CD4-positive, alpha-beta T cell (primary cell): ENCODE data around the gene ADCY2. TPM values are rescaled to one million over a fixed set of nuclear protein-coding genes. Genes with fewer than 3 reads are reported as not detected.

Source experiments
- ATAC-seq: fragments of 200-7000 bp; cut with Tn5 transposase; one replicate; pipeline ENCODE4 v1.10.0; 2022; ENCODE audit warnings: mild to moderate bottlenecking; ENCODE audit not compliant: poor library complexity
- CTCF ChIA-PET: fragments of 350-600 bp; sonication (Branson Sonifier 250); formaldehyde crosslinking; loops from one replicate; lab custom pipeline; 2021; ENCODE audit warnings: antibody characterized with exemption, inconsistent platforms; lab: Charles Lee
- POLR2A ChIA-PET: fragments of 350-600 bp; sonication (Branson Sonifier 250); formaldehyde crosslinking; loops from one replicate; lab custom pipeline; 2021; ENCODE audit warnings: antibody characterized with exemption, inconsistent platforms; lab: Charles Lee
- DNase-seq, 14 experiments: peaks; one replicate each; pipeline ENCODE4 v3.0.0-alpha.2; 2013 to 2020; ENCODE audit warnings: mixed read lengths in 2 of 14
- H3K27ac ChIP-seq, 2 donors: one replicate each; pipeline versions ENCODE4 v1.5.1 to v1.7.0; 2013; ENCODE audit warnings: low read length in 2 of 2, low read depth in 1 of 2, mild to moderate bottlenecking in 1 of 2
- H3K27me3 ChIP-seq, 2 experiments: 1 replicate in 1 of 2; 2 replicates in 1 of 2; pipeline versions ENCODE4 v1.6.1 to v1.7.0; 2013; ENCODE audit warnings: low read length in 2 of 2, control low read depth in 1 of 2, mild to moderate bottlenecking in 1 of 2, moderate library complexity in 1 of 2; ENCODE audit not compliant: insufficient read depth in 2 of 2, control insufficient read depth in 1 of 2
- H3K36me3 ChIP-seq: one replicate; pipeline ENCODE4 v1.6.1; 2013; ENCODE audit warnings: low read length, control low read depth; ENCODE audit not compliant: insufficient read depth
- H3K4me1 ChIP-seq: one replicate; pipeline ENCODE4 v1.6.1; 2013; ENCODE audit warnings: low read length, control low read depth; ENCODE audit not compliant: insufficient read depth
- H3K4me3 ChIP-seq: one replicate; pipeline ENCODE4 v1.5.1; 2013; ENCODE audit warnings: mild to moderate bottlenecking, low read length, moderate library complexity
- H3K9me3 ChIP-seq, 2 experiments: 1 replicate in 1 of 2; 2 replicates in 1 of 2; pipeline versions ENCODE4 v1.6.1 to v1.7.0; 2013; ENCODE audit warnings: low read length in 2 of 2, mild to moderate bottlenecking in 2 of 2, control low read depth in 1 of 2, moderate library complexity in 1 of 2; ENCODE audit not compliant: control insufficient read depth in 1 of 2, insufficient read depth in 1 of 2
- H3K27ac Mint-ChIP-seq: one replicate; pipeline ENCODE4 v1.8.0; 2020; ENCODE audit warnings: mixed read lengths
- H3K27me3 Mint-ChIP-seq: one replicate; pipeline ENCODE4 v1.8.0; 2021; ENCODE audit warnings: mixed read lengths
- H3K36me3 Mint-ChIP-seq: one replicate; pipeline ENCODE4 v1.8.0; 2021; ENCODE audit warnings: low read depth, mixed read lengths
- H3K4me1 Mint-ChIP-seq: one replicate; pipeline ENCODE4 v1.8.0; 2021; ENCODE audit warnings: low read depth, mixed read lengths
- H3K4me3 Mint-ChIP-seq: one replicate; pipeline ENCODE4 v1.8.0; 2020; ENCODE audit warnings: mild to moderate bottlenecking, mixed read lengths
- H3K9me3 Mint-ChIP-seq: one replicate; pipeline ENCODE4 v1.8.0; 2020; ENCODE audit warnings: mixed read lengths
- intact Hi-C, 2 experiments: fragments of 100-400 bp; cut with DNase I in 1 of 2; cut with micrococcal nuclease in 1 of 2; formaldehyde crosslinking; loops; one replicate each; pipeline versions ENCODE4 v1.15.1 to v1.9.0; 2023 to 2025; cut with DNase I, micrococcal nuclease
- total RNA-seq, 174 experiments: library from RNA in 2 of 174; stranded (reverse) in 2 of 174; gene quantifications; one replicate each; pipeline ENCODE4 v1.2.3 and lab custom pipeline; 2021 to 2026
- TF ChIP-seq, protein P1 (sequence below): fragments of 200-600 bp; IDR thresholded peaks from one replicate; pipeline ENCODE4 v1.8.0; 2022; ENCODE audit warnings: antibody characterized with exemption, mild to moderate bottlenecking

Gene ADCY2
- total RNA-seq, 2 experiments from 2014 or later: not detected

GRCh38 chr5:7586480-7586879 lies 190.5 kb downstream of the ADCY2 start:
- Histone ChIP-seq H3K27me3 (no peaks in the 10 kb centered on the region), H3K36me3 (no peaks in the 10 kb centered on the region), H3K27ac (no peak overlapping the region), H3K9me3 (no peaks in the 10 kb centered on the region), H3K4me1 (no peaks in the 10 kb centered on the region), H3K4me3 (no peak overlapping the region)
- ATAC-seq (no peak), DNase-seq (no peak)
- Mint-ChIP-seq H3K9me3 (no peaks in the 10 kb centered on the region), H3K4me1 (no peaks in the 10 kb centered on the region), H3K27ac (no peak overlapping the region), H3K4me3 (no peak overlapping the region), H3K36me3 (no peaks in the 10 kb centered on the region), H3K27me3 (no peaks in the 10 kb centered on the region)
- intact Hi-C loops: no loop called here
- ChIA-PET POLR2A (no interaction called here), CTCF (no interaction called here)
- TF ChIP-seq, protein P1, sequence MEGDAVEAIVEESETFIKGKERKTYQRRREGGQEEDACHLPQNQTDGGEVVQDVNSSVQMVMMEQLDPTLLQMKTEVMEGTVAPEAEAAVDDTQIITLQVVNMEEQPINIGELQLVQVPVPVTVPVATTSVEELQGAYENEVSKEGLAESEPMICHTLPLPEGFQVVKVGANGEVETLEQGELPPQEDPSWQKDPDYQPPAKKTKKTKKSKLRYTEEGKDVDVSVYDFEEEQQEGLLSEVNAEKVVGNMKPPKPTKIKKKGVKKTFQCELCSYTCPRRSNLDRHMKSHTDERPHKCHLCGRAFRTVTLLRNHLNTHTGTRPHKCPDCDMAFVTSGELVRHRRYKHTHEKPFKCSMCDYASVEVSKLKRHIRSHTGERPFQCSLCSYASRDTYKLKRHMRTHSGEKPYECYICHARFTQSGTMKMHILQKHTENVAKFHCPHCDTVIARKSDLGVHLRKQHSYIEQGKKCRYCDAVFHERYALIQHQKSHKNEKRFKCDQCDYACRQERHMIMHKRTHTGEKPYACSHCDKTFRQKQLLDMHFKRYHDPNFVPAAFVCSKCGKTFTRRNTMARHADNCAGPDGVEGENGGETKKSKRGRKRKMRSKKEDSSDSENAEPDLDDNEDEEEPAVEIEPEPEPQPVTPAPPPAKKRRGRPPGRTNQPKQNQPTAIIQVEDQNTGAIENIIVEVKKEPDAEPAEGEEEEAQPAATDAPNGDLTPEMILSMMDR: no peak

DNA sequence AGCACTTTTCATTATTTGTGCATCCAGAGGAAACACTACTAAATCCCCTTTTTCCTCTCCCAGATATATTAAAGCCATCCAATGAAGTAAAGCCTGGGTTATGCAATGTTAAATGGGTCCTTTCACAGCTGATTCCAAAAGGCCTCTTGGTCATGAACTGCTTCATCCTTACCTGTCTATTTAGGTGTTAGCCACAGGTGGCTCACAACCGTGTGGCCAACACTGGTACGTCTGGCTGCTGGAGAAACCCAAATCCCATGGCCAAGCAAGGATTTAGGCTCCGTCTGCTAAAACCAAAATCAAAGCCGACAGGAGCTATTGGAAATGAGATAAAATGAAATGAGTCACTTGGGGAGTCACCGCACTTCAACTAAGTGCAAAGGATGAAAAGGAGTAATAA lies 193.9 kb downstream of the ADCY2 start:
- H3K4me1 Mint-ChIP-seq: no peaks in the 10 kb centered on the region
- H3K27ac ChIP-seq: no peak overlapping the region
- H3K27ac Mint-ChIP-seq: no peak overlapping the region
- H3K4me3 Mint-ChIP-seq: no peak overlapping the region
- ChIA-PET POLR2A (no interaction called here), CTCF (interaction anchor here (1.3 kb wide), 1 partner anchor 21 kb away, joined by 3 read pairs; no protein-coding TSS in a partner anchor)
- DNase-seq: no peak
- no peak for ATAC-seq
- no peaks in the 10 kb centered on the region for H3K27me3 Mint-ChIP-seq
- no peaks in the 10 kb centered on the region for H3K36me3 ChIP-seq
- no peaks in the 10 kb centered on the region for H3K9me3 Mint-ChIP-seq
- H3K4me3 ChIP-seq: no peak overlapping the region
- no peaks in the 10 kb centered on the region for H3K4me1 ChIP-seq
- intact Hi-C loops: no loop called here
- TF ChIP-seq, protein P1: no peak
- no peaks in the 10 kb centered on the region for H3K36me3 Mint-ChIP-seq
- no peaks in the 10 kb centered on the region for H3K27me3 ChIP-seq
- no peaks in the 10 kb centered on the region for H3K9me3 ChIP-seq

DNA sequence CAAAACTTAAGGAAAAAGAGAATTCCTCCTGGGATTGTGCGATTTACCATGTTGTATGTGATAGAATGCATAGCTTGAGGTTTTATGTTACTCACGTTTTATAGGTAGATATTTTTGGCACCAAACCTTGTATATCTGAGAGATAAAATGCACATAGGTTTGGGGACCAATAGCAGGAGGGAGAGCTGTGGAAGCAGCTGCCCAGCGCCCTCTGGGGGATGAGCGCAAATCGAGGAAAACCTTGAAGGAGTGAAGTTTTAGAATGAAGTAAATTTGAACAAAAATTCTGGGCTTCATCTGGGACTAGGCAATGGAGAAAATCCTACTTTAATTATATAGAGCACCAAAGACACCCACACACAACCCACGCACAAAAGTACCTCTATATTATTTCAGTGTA lies 197.0 kb downstream of the ADCY2 start:
- H3K27me3 Mint-ChIP-seq: no peaks in the 10 kb centered on the region
- intact Hi-C loops: no loop called here
- CTCF ChIA-PET: no interaction called here

More for the DNA sequence above, 197.0 kb downstream of the ADCY2 start:
- no peak overlapping the region for H3K27ac Mint-ChIP-seq
- Histone ChIP-seq H3K36me3 (no peaks in the 10 kb centered on the region), H3K9me3 (peaks cover 0 to 5% of the 10 kb centered on the region in 2 experiments), H3K4me1 (no peaks in the 10 kb centered on the region), H3K27me3 (no peaks in the 10 kb centered on the region), H3K4me3 (no peak overlapping the region), H3K27ac (no peak overlapping the region)
- POLR2A ChIA-PET: no interaction called here
- no peak overlapping the region for H3K4me3 Mint-ChIP-seq
- TF ChIP-seq, protein P1: no peak
- H3K36me3 Mint-ChIP-seq: no peaks in the 10 kb centered on the region
- no peaks in the 10 kb centered on the region for H3K4me1 Mint-ChIP-seq
- DNase-seq: no peak
- no peak for ATAC-seq
- no peaks in the 10 kb centered on the region for H3K9me3 Mint-ChIP-seq
